ENCODE results near the gene LAPTM5. TPM values are rescaled to one million over a fixed set of nuclear protein-coding genes. Genes with fewer than 3 reads are reported as not detected.

LAPTM5 gene
- total RNA-seq, 1 experiment from 2014 or later = 82.5 TPM

GRCh38 chr1:30731109-30731805 lies 26.3 kb downstream of the LAPTM5 start:
- no peak for DNase-seq (ENCODE audit: low read depth)

DNA sequence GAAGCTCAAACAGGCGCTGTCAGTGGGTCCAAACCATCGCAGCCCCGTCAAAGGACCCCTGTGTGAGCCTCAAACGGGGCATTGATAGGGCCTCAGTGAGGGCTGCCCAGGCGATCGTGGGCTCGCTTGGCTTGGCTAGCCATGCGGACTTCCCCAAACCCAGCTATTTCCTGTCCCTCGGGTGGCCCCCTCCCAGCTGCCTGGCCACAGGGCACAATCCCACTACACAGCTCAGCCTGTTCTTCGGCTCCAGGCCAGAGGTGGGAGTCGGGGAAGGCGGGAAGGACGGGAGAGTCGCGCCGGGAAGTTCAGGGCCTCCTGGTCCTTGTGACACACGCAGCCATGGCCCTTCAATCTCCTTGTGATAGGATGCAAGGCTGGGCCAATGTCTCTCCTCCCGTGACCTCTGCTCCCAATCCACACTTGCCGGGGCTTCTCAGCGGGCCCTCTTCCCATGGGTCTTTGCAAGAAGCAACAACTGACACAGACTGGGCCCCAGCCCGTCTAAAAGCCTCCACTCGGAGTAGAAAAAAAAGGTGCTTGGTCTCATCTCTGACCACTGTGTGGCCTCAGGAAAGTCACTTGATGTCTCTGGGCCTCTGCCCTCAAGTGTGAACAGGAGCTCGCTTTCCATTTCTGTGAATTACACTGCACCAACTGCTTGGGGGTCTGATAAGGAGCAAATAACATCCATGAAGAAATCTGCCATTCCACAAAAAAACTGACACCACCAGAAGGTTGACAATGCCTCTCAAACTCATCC lies 27.0 kb downstream of the LAPTM5 start:
- no peak for DNase-seq (ENCODE audit: low read depth)

GRCh38 chr1:30729901-30730300 lies 27.7 kb downstream of the LAPTM5 start:
- DNase-seq (ENCODE audit: low read depth) = no peak

DNA sequence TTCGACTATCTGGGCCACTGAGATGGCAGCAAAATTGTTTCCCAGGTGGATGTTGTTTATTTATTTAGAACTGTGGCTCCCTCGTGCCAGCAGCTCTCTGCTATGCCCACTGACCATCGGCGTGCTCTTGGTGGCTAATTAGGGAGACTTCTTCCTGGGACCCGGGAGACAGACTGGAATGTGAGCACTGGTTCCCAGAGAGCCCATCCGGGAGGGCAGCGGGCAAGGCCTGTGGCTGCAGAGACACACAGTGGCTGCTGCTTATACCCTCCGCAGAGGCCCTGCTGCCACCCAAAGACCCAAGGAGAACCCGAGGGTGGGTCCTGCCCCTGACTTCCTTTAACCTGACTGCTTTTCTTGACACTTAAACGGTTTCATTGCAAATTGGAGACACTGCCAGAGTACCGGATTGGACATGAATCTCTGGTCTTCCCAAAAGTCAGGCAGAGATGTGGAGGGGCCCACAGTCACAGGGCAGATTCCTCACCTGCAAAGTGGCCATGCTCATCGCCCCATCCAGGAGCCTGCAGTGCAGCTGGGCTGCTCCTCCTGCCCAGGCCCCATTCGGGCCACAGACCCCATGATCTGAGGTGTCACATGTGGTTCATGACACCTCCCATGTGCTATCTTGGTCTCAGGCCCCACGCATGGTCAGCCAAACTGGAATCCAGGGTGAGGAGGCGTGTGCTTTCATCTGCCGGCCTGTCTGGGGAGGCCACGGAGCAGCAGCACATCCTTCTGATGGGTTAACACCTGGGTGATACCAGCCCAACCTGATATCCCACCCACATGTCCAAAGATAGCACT lies 28.5 kb downstream of the LAPTM5 start:
- DNase-seq (ENCODE audit: low read depth) = no peak

- DNase-seq (ENCODE audit: low read depth) = no peak
These were observed 29.2 kb downstream of the LAPTM5 start for GRCh38 chr1:30728340-30728739.

GRCh38 chr1:30727824-30728223 lies 29.8 kb downstream of the LAPTM5 start:
- peak; percentile 80 for DNase-seq (ENCODE audit: low read depth)

- no peak for DNase-seq (ENCODE audit: low read depth)
These were observed 30.5 kb downstream of the LAPTM5 start for GRCh38 chr1:30726773-30727684.

- no peak for DNase-seq (ENCODE audit: low read depth)
These were observed 31.3 kb downstream of the LAPTM5 start for GRCh38 chr1:30726236-30726635.

DNA sequence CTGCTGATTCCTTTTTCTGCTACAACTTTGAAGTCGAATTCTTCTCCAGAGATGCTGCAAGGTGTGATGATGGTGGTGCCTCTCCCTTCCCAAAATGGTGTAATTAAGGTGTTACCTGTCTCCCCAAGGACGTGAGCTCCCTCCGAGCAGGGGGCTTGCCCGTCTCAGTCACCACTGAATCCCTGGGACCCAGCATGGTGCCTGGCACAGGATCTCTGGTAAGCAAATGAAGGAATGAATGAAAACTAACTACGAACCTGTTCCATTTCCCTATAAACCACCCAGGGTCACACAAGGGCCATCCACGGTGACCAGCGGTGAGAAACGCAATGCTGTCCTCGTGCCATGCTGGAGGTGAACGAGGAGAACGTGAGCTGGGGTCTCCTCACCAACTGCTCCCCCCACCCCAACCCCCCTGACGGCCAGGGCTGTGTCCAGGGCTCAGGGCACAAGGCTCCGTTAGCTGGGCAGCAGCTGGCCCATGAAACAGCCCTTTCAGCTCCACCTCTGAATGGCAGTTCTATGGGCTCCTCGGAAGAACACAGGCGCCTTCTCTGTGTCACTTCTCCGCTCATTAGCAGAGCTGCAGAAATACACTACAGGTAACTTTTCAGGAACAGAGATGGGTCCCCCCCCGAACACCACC lies 32.0 kb downstream of the LAPTM5 start:
- DNase-seq (ENCODE audit: low read depth) = no peak

DNA sequence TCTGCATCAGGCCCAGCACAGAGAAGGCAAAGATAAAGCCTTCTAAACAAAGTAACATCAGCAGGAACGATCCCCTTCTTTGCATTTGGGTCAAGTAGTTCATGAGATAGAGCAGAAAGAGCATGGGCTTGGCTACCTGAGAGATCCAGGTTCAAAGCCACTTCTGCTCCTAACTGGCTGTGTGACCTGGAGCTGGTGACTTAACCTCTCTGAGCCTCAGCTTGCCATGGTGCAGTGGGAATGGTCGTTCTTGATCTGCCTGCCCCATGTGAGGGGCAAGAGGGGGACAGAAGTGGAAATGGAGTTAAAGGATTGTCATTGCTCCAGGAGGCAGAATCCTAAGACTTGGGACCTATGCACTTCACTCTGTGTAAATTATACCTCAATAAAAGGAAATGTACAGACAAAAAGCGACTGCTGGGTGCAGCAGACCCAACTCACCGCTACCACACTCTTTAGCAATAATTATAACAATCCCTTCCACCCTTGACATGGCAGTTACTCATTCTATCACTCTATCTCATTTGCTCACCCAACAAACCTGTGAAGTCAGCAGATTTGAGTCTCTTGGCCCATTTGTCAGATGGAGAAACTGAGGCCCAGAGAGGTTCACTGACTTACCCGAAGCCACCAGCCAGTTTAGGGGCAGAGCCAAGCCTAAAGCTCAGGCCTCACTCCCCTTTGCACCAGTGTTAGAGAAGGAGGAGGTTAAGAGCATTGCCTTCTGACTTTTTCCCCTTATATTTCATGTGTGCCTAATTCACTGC lies 32.7 kb downstream of the LAPTM5 start:
- DNase-seq (ENCODE audit: low read depth) = no peak

DNA sequence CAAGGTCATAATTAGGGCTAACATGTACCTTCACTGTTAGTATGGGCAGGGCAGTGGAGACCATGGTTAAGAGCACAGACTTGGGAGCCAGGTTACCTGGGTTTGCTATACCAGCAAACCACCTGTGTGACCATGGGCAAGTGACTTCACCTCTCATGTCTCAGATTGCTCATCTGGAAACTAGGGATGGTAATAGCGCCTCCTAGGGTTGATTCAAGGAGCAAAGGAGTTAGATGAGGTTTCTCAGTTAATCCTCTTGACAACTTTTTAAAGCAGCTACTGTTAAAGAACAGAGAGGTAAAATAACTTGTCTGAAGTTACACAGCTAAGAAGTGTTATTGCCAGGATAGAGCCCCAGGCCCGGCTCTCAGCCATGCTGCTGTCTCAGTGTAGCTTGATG lies 33.4 kb downstream of the LAPTM5 start:
- no peak for DNase-seq (ENCODE audit: low read depth)

GRCh38 chr1:30723331-30723755 lies 34.2 kb downstream of the LAPTM5 start, which contains the start of gene MATN1:
MATN1 (minus strand) TSS chr1:30723585; CDS start chr1:30723551, 34 bp downstream.
- DNase-seq (ENCODE audit: low read depth) = no peak

GRCh38 chr1:30721812-30722537 lies 35.6 kb downstream of the LAPTM5 start:
- DNase-seq (ENCODE audit: low read depth) = no peak

DNA sequence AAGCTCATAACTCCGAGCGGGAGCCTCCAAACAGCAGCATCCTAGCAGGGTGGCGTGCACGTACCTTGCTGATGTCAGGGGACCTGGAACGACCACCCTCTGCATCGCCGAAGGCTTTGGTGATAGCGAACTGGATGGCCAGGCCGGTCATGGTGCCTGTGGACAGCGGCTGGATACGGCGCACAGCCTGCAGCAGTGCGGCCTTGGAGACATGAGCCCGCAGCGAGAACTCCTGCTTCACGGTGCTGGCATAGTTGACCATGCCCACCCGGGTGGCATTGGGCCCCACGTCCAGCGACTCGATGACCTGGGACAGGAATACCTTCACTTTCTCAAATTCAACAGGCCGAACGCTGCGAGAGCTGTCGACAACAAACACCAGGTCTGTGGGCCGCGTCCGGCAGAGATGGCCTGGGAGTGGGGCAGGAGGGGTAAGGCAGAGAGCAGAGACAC lies 36.2 kb downstream of the LAPTM5 start:
- no peak for DNase-seq (ENCODE audit: low read depth)

GRCh38 chr1:30720271-30721223 lies 37.0 kb downstream of the LAPTM5 start:
- DNase-seq (ENCODE audit: low read depth) = no peak

DNA sequence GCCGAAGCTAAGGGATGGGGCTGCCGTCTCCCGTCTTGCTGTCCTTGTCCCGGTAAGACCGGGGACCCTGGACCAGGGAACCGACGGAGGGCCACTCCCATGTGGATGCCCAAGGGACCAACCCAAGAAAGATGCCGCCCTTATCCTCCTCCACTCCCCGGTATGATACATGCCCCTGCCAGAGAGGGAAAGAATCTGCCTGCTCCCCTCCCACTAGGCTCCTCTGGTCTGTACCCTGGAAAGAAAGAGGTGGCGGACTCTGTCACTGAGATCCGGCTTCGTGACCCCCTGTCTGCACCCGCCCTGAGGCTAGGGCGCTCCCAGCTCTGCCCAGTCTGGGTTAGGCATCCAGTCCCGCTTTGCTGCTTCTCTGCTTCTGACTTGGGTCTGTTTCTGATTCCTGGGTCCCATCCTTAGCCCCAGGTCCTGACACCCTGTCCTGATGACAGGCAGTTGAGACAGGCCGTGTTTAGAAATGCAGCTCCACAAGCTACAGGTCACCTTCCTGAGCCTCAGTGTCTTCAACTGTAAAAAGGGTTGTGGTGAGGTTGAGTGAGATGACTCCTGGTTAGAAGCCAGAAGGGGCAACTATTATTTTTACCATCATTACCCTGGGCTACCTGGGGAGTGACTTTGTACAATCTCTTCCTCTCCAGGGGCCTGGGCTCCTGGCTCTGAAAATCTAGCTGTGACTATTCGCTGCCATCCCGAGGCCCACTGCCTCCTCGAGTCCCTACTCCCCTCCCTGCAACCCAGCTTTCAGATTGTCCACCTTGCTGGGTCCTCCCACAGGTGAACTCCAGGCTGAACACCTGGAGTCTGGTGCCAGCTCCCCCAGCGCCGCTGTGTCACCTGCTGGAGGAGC lies 37.9 kb downstream of the LAPTM5 start:
- DNase-seq (ENCODE audit: low read depth) = peak; percentile 79
